GM18498 (cell line): ENCODE measurements around the gene SRR.
A peak's percentile ranks its signal among the peaks of the same experiment; 100 is the strongest.
"Not testable (repeated sequence)": the region's sequence is repeated elsewhere in the genome, so short reads cannot be mapped to it uniquely, and the experiment has no call there.

ENCODE experiments used
- ATAC-seq: cut with Tn5 transposase; IDR thresholded peaks from one replicate; pipeline ENCODE4 v1.9.1; 2021; ENCODE audit warnings: mild to moderate bottlenecking, moderate library complexity; ENCODE audit not compliant: unreplicated experiment

Gene SRR, protein sequence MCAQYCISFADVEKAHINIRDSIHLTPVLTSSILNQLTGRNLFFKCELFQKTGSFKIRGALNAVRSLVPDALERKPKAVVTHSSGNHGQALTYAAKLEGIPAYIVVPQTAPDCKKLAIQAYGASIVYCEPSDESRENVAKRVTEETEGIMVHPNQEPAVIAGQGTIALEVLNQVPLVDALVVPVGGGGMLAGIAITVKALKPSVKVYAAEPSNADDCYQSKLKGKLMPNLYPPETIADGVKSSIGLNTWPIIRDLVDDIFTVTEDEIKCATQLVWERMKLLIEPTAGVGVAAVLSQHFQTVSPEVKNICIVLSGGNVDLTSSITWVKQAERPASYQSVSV

GRCh38 chr17:2303204-2304188 is at the start of gene SRR, which contains the start of gene SMG6:
Gene SRR (plus strand): TSS chr17:2303950. CDS start chr17:2315561, 11,611 bp downstream.
Gene SMG6 (minus strand): TSS chr17:2303785. CDS start chr17:2303720, 65 bp downstream.
- ATAC-seq = peak; percentile 87

DNA sequence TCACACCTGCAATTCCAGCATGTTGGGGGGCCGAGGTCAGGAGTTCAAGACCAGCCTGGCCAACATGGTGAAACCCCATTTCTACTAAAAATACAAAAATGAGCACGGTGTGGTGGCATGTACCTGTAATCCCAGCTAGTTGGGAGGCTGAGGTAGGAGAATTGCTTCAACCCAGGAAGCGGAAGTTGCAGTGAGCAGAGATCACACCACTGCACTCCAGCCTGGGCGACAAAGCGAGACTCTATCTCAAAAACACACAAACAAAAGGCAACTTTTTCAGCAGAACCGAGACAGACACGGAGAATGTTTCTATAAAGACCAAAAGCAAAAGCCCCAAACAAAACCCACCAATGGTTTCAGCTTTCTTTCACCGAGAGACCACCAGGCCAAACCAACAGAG is 44.9 kb upstream of the SRR start:
- ATAC-seq = not testable (repeated sequence)

GRCh38 chr17:2259769-2260536 is 43.8 kb upstream of the SRR start:
- ATAC-seq = peak; percentile 79

GRCh38 chr17:2262135-2262587 is 41.6 kb upstream of the SRR start:
- no peak for ATAC-seq

DNA sequence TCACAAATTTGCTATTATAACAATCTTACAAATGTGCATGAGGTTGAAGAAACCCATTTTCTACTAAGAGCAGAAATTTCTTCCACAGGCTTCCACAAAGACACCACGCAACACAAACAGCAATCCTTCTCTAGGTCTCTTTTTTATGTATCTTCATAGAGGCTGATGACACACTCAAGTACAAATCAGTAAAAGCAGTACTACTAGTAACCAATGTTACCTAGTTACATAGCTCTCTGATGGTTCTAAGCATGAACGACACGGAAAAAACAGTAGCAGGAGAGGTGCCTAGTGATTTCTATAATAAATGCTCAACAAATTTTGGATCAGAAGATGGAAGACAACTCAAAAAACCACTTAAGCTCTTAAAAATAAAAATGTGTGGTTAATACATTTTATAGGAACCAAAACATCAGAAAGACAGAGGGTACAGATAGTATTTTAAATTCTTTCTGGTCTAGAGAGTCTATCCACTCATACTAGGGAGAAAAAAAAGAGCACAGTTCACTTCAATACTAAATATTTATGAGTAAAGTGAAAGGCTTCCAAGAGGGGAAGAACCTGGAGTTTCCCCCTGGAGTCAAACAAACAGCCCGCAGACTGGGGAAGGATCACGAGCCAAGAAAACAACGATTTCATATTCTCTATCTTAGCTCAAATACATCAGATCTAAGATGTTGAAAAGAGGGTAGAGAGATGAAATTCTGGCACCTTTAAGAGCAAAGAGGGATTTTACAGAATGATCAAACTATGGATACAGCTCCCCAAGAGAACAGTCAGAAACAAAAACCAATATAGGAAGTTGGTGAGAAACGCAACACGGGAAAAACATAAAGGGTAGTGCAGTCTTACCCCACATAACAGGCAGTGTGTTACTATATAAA is 40.3 kb upstream of the SRR start:
- ATAC-seq = no peak

- ATAC-seq = no peak
Observed at GRCh38 chr17:2264067-2264860, 39.5 kb upstream of the SRR start.

DNA sequence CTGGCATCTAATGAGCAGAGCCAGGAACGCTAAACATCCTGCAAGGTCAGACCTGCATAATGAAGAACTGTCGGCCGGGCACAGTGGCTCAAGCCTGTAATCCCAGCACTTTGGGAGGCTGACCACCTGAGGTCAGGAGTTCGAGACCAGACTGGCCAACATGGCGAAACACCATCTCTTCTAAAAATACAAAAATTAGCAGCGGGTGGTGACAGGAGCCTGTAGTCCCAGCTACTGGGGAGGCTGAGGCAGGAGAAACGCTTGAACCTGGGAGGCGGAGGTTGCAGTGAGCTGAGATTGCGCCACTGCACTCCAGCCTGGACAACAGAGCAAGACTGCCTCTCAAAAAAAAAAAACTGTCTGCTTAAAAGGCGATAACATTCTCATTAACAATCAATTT is 38.6 kb upstream of the SRR start:
- not testable (repeated sequence) for ATAC-seq

DNA sequence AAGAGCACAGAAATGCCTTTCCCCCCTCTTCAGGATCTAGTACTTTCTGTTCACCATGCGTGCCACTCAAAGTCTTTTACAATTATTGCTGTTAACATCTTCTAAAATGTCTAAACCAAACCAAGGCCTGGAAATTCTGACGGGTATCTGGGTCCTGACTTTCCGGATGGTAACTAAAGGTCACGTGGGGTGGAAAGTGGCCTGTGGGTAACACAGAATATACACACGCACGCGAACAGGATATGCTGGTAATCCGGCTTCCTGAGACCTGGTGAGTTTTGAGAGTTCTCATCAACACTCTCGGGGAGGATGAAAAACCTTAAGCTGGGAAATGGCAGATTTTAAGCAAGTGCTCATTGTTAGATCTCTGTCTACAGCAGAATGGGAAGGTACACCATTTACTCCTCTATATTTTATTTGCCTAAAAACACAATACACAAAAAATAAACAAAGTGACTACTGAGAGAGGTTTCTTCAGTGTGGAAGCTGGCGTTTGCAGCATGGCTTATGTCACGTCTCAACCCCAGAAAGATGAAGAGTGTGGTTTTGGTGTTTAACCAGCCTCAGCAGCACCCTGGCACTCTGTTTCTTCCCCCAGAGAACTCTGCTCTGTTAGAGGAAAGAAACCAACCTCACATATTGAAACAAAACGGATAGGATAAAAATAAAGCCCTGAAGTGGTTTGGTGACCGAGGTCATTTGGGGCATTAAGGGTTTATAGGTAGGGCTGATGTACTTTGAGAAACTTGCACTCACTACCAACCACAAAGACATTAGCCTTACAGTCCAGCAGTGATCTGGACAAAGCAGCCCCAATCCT is 37.5 kb upstream of the SRR start:
- ATAC-seq = peak; percentile 80

DNA sequence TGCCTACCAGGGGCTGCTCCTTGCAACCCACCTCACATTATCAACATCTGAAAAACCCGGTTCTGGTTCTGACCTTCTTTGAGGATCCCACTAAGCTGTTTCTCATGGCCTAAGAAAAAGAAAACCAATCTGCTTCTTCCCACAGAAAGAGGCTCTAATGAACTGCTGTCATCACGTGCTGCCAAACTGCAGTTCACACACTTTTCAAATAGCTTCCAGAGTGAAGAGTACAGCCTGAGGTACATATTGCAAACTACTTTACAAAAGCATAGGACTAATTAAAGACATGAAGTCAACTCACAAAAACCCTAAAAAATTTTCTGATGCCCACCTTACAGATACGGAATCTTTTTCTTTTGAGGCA is 36.9 kb upstream of the SRR start:
- ATAC-seq = peak; percentile 23

DNA sequence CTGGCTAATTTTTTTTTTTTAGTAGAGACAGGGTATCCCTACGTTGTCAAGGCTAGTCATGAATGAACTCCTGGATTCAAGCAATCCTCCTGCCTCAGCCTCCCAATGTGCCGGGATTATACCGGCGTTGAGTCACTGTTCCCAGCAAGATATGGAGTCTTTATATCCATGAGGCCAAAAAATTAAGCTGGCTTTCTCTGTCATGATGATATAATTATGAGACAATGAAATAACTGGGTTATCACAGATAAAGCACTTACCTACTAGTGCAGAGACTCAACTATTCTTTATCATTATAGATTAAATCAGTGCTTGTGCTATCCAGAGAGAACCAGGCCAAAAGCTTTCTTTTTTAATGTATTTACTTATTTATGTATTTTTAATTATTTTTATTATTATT is 36.4 kb upstream of the SRR start:
- no peak for ATAC-seq

DNA sequence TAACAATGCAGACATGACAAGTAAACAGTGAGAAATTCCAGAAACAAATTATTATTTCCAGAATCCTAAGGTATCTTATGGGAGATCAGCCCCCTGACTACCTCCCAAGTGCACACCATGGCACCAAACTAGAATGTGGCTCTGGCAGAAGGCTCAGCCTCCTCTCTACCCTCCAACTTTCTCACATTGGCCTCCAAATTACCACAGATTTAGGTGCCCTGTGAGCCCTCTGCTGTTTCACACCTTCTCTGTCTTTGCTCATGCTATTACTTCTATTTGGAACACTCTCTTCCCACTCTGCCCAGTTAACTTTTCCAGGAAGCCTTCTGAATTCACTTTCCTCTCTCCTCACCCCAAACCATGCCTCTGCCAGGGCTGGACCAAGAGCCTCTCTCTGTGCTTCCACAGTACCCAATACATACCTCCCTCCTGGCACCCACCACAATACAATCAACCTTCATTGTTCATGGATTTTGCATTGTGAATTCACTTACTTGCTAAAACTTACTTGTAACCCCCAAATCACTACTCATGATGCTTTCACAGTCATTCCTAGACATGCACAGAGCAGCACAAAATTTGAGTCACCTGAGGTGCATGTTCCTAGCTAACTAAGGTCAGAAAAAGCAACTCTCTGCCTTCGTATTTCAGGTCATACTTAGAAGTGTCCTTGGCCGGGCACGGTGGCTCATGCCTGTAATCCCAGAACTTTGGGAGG is 31.6 kb upstream of the SRR start:
- ATAC-seq = no peak

- no peak for ATAC-seq
Observed at GRCh38 chr17:2274414-2274813, 29.3 kb upstream of the SRR start.

DNA sequence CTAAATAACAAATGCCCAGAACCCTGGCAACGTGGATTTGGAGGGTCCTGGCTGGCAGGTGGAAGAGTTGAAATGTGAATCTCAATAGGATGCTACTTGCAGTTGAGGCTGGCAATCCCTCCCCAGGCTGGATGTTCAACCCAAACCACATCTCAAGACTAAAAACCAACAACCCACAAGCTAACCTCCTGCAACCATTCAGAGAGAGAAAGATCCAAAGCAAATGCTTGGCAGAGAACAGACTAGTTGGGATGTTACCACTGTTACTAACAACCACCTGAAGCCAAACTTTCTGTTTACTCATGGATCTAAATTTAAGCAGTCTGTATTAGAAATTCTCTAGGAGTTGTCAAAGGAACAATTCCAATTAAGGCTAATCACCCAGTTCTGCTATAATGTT is 28.0 kb upstream of the SRR start:
- no peak for ATAC-seq

DNA sequence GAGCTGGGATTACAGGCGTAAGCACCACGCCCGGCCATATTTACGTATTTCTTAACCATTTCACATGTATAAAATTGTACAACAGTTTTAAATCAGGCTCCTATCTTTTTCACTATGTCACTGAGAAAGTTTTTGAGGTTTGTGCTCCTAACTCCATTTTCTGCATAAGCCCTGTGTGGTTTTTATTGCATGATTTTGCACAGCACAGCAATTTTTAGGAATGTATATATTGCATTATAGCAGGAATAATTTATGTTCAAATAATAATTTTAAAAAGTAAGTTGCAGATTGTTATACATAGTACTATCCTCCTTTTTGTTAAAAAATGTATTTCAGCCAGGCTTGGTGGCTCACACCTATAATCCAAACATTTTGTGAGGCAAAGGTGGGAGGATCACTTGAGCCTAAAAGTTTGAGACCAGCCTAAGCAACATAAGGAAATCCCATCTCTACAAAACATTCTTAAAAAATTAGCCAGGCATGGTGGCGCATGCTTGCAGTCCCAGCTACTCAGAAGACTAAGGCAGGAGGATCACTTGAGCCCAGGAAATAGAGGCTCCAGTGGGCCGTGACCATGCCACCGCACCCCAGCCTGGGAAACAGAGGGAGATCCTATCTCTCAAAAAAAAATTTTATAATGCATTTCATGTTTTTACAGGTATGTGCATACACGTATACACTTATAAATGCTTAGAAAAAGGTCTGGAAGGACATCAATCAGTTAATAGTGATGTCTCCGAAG is 26.1 kb upstream of the SRR start:
- ATAC-seq = no peak

DNA sequence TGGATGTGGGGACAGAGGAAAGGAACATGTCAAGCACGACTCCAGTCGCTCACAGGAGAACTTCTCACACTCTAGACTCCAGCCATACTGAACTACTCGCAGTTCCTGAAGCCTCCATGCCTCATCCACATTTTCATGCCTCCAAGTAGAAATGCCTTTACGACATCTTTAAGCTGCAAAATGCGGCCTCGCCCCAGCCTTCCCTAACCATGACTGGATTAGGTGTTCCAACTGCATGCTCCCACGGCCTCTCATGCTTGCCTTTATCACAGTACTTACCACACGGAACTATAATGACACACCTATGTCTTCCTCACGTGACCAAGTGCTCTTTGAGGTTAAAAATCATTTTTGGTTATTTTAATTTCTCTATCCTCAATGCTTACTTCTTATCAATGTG is 24.0 kb upstream of the SRR start:
- no peak for ATAC-seq

DNA sequence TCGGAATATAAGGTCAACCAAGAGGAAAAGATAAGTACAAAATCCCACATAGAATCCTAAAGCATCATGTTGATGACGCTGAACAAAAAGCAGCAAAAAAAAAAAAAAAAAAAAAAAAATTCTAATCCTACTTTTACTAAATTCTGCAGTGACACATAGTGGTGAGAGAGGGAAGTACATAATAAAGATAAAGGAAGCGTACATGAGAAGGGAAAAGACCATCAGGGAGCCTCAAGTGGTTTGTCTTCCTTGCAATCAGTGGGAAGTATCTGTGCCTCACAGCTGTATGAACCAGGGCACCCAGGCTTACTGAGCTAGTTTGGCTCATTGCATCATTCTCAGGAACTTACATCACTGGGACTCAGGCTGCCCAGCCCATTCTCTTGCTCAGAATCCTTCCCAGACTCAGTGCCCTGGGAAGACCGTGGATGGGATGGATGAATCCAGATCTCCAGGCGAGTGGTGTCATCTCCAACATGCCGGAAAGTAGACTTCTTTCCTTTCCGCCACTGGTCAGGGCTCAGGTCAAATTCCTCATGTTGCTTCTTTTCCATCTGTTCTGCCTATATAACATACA is 21.4 kb upstream of the SRR start:
- no peak for ATAC-seq

DNA sequence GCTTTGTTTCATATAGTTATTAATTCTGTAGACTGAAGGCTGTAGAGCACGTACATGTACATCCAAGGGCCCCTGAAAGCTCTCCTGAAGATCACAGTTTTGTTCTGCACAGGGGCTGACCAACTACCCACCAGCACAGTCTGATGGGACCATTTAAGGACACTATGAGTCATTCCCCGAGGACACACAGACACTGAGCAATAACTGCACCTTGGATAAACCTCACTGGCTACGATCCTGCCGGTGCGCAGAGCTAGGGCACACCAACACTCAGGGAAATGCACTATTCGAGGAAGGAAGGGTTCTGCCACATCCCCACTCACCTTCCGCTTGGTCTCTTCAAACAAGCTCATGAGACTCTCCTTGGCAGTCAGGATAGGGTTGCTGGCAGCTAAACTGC is 20.4 kb upstream of the SRR start:
- no peak for ATAC-seq
